Karpas-422 (cell line): Measurements from ENCODE around the gene LACRT. TPM values are rescaled to one million over a fixed set of nuclear protein-coding genes. Genes with fewer than 3 reads are reported as not detected.
"Not testable (repeated sequence)": the region's sequence is repeated elsewhere in the genome, so short reads cannot be mapped to it uniquely, and the experiment has no call there.

Experiments
- DNase-seq: peaks from one replicate; pipeline ENCODE4 v3.0.0-alpha.2; 2015
- H2AFZ ChIP-seq: fragments of 200-600 bp; sonication (generic); 2 replicates; pipeline ENCODE4 v1.6.1; 2014; ENCODE audit warnings: antibody characterized with exemption, low read length, mixed read lengths
- H3K27ac ChIP-seq: fragments of 200-600 bp; sonication (generic); 2 replicates; pipeline ENCODE4 v1.5.1; 2014; ENCODE audit warnings: mild to moderate bottlenecking, low read length, moderate library complexity
- H3K27me3 ChIP-seq: fragments of 200-600 bp; sonication (generic); 2 replicates; pipeline ENCODE4 v1.6.1; 2014; ENCODE audit warnings: low read length, mixed read lengths
- H3K36me3 ChIP-seq: fragments of 200-600 bp; sonication (generic); 2 replicates; pipeline ENCODE4 v1.6.1; 2014; ENCODE audit warnings: low read length, mixed read lengths; ENCODE audit not compliant: insufficient read depth
- H3K4me1 ChIP-seq: fragments of 200-600 bp; sonication (generic); 2 replicates; pipeline ENCODE4 v1.6.1; 2014; ENCODE audit warnings: mild to moderate bottlenecking, low read length, mixed read lengths
- H3K4me2 ChIP-seq: fragments of 200-600 bp; sonication (generic); 2 replicates; pipeline ENCODE4 v1.6.1; 2014; ENCODE audit warnings: low read length, low read depth, mild to moderate bottlenecking; ENCODE audit not compliant: poor library complexity, severe bottlenecking
- H3K4me3 ChIP-seq: fragments of 200-600 bp; sonication (generic); 2 replicates; pipeline ENCODE4 v1.5.1; 2014; ENCODE audit warnings: mild to moderate bottlenecking, antibody characterized with exemption, low read length, mixed read lengths
- H3K79me2 ChIP-seq: fragments of 200-600 bp; sonication (generic); 2 replicates; pipeline ENCODE4 v1.6.1; 2014; ENCODE audit warnings: mild to moderate bottlenecking, low read length, mixed read lengths
- H3K9ac ChIP-seq: fragments of 200-600 bp; sonication (generic); 2 replicates; pipeline ENCODE4 v1.6.0; 2014; ENCODE audit warnings: low read length
- H3K9me2 ChIP-seq: fragments of 200-600 bp; sonication (generic), shearing (Covaris generic); replicated peaks from 2 replicates; pipeline ENCODE4 v1.6.0; 2014; ENCODE audit warnings: mild to moderate bottlenecking, low read length, moderate library complexity; ENCODE audit not compliant: insufficient read depth
- H3K9me3 ChIP-seq: fragments of 300-700, 200-600 bp; sonication (generic); 2 replicates; pipeline ENCODE4 v1.6.1; 2014; ENCODE audit warnings: low read length, mixed read lengths
- H4K20me1 ChIP-seq: fragments of 200-600 bp; sonication (generic); 2 replicates; pipeline ENCODE4 v1.6.1; 2014; ENCODE audit warnings: mild to moderate bottlenecking, antibody characterized with exemption, low read length, low read depth; ENCODE audit not compliant: insufficient read depth
- total RNA-seq: library from RNA; depleted of rRNA; stranded (reverse); fragments of >200 nt; shearing (Covaris generic); gene quantifications from 2 replicates; pipeline ENCODE4 v1.2.3, GENCODE V29; 2014; ENCODE audit warnings: low replicate concordance; rRNA removed

Gene LACRT
- total RNA-seq = not detected in 2 replicates

- no peak within 1 kb of the TSS for H3K4me2 ChIP-seq
- H3K4me3 ChIP-seq = no peak within 1 kb of the TSS
- no peaks in the 10 kb centered on the region for H3K9me2 ChIP-seq
- no peaks in the 10 kb centered on the region for H3K27me3 ChIP-seq
- H3K27ac ChIP-seq = no peak within 1 kb of the TSS
- H2AFZ ChIP-seq = no peak within 1 kb of the TSS
- H4K20me1 ChIP-seq = no peaks in the 10 kb centered on the region
- no peaks in the 10 kb centered on the region for H3K36me3 ChIP-seq
- no peaks in the 10 kb centered on the region for H3K79me2 ChIP-seq
- no peak for DNase-seq
- H3K9ac ChIP-seq = no peak within 1 kb of the TSS
- no peaks in the 10 kb centered on the region for H3K9me3 ChIP-seq
- H3K4me1 ChIP-seq = no peaks in the 10 kb centered on the region
Measured at GRCh38 chr12:54634795-54635194, at the start of gene LACRT. Gene LACRT (minus strand): TSS chr12:54634895. CDS start chr12:54634841, 54 bp downstream.

- Histone ChIP-seq H3K4me2 (no peak overlapping the region), H3K4me3 (no peak overlapping the region), H4K20me1 (no peaks in the 10 kb centered on the region), H3K27me3 (no peaks in the 10 kb centered on the region; the same call in 1 of the 2 replicates), H3K9me2 (no peaks in the 10 kb centered on the region), H3K9me3 (no peaks in the 10 kb centered on the region), H3K27ac (no peak overlapping the region), H3K9ac (no peak overlapping the region), H2AFZ (no peak overlapping the region), H3K4me1 (no peaks in the 10 kb centered on the region), H3K79me2 (no peaks in the 10 kb centered on the region), H3K36me3 (no peaks in the 10 kb centered on the region)
- no peak for DNase-seq
Measured at GRCh38 chr12:54683398-54683797, 48.7 kb upstream of the LACRT start.

- no peaks in the 10 kb centered on the region for H3K79me2 ChIP-seq
Measured at GRCh38 chr12:54682674-54683073, 48.0 kb upstream of the LACRT start.

GRCh38 chr12:54680374-54680773 is 45.7 kb upstream of the LACRT start:
- Histone ChIP-seq H3K79me2 (no peaks in the 10 kb centered on the region), H3K27me3 (no peaks in the 10 kb centered on the region; the same call in 1 of the 2 replicates), H3K9me2 (no peaks in the 10 kb centered on the region), H3K4me3 (no peak overlapping the region), H3K27ac (no peak overlapping the region), H3K36me3 (no peaks in the 10 kb centered on the region), H3K9ac (no peak overlapping the region), H3K4me1 (no peaks in the 10 kb centered on the region), H3K9me3 (no peaks in the 10 kb centered on the region), H3K4me2 (no peak overlapping the region), H4K20me1 (no peaks in the 10 kb centered on the region), H2AFZ (no peak overlapping the region)
- peak; percentile 81 for DNase-seq

More at GRCh38 chr12:54682674-54683073, 48.0 kb upstream of the LACRT start:
- no peak overlapping the region for H3K4me3 ChIP-seq
- H3K4me2 ChIP-seq = no peak overlapping the region
- DNase-seq = no peak
- H3K4me1 ChIP-seq = no peaks in the 10 kb centered on the region
- H3K27ac ChIP-seq = no peak overlapping the region
- H3K9ac ChIP-seq = no peak overlapping the region
- no peaks in the 10 kb centered on the region; the same call in 1 of the 2 replicates for H3K27me3 ChIP-seq
- H2AFZ ChIP-seq = no peak overlapping the region
- no peaks in the 10 kb centered on the region for H4K20me1 ChIP-seq
- no peaks in the 10 kb centered on the region for H3K9me2 ChIP-seq
- H3K36me3 ChIP-seq = no peaks in the 10 kb centered on the region
- no peaks in the 10 kb centered on the region for H3K9me3 ChIP-seq

- no peaks in the 10 kb centered on the region for H3K9me2 ChIP-seq
- no peaks in the 10 kb centered on the region for H4K20me1 ChIP-seq
- no peak overlapping the region for H3K27ac ChIP-seq
- H3K4me2 ChIP-seq = no peak overlapping the region
- no peak overlapping the region for H3K9ac ChIP-seq
- H3K4me1 ChIP-seq = no peaks in the 10 kb centered on the region
- H2AFZ ChIP-seq = no peak overlapping the region
- H3K4me3 ChIP-seq = no peak overlapping the region
- no peaks in the 10 kb centered on the region for H3K36me3 ChIP-seq
- no peaks in the 10 kb centered on the region for H3K9me3 ChIP-seq
- H3K79me2 ChIP-seq = no peaks in the 10 kb centered on the region
- no peaks in the 10 kb centered on the region for H3K27me3 ChIP-seq
- no peak for DNase-seq
Measured at GRCh38 chr12:54678131-54678530, 43.4 kb upstream of the LACRT start.

GRCh38 chr12:54667945-54668344 is 33.2 kb upstream of the LACRT start:
- no peaks in the 10 kb centered on the region for H3K9me3 ChIP-seq
- H3K4me3 ChIP-seq = no peak overlapping the region
- DNase-seq = no peak
- no peaks in the 10 kb centered on the region for H4K20me1 ChIP-seq
- H3K9me2 ChIP-seq = no peaks in the 10 kb centered on the region
- H3K27me3 ChIP-seq = no peaks in the 10 kb centered on the region
- H3K79me2 ChIP-seq = no peaks in the 10 kb centered on the region
- peak overlapping the region; percentile 51; the same call in 1 of the 2 replicates for H2AFZ ChIP-seq
- H3K4me2 ChIP-seq = no peak overlapping the region
- no peak overlapping the region for H3K27ac ChIP-seq
- no peak overlapping the region for H3K9ac ChIP-seq
- no peaks in the 10 kb centered on the region for H3K4me1 ChIP-seq
- no peaks in the 10 kb centered on the region for H3K36me3 ChIP-seq

GRCh38 chr12:54666008-54666407 is 31.3 kb upstream of the LACRT start:
- H3K79me2 ChIP-seq = no peaks in the 10 kb centered on the region
- H3K4me1 ChIP-seq = no peaks in the 10 kb centered on the region
- no peaks in the 10 kb centered on the region for H3K27me3 ChIP-seq
- no peak overlapping the region for H2AFZ ChIP-seq
- H3K9me2 ChIP-seq = no peaks in the 10 kb centered on the region
- no peak overlapping the region for H3K4me3 ChIP-seq
- no peak overlapping the region for H3K4me2 ChIP-seq
- H3K27ac ChIP-seq = no peak overlapping the region
- H3K36me3 ChIP-seq = no peaks in the 10 kb centered on the region
- no peak overlapping the region for H3K9ac ChIP-seq
- DNase-seq = peak; percentile 14
- no peaks in the 10 kb centered on the region for H4K20me1 ChIP-seq
- H3K9me3 ChIP-seq = no peaks in the 10 kb centered on the region

GRCh38 chr12:54665022-54665635 is 30.4 kb upstream of the LACRT start:
- H3K4me1 ChIP-seq, H3K79me2 ChIP-seq, H3K9me3 ChIP-seq: not testable (repeated sequence)

More at GRCh38 chr12:54665022-54665635, 30.4 kb upstream of the LACRT start:
- H3K27me3 ChIP-seq, H3K36me3 ChIP-seq, H3K9me2 ChIP-seq, H2AFZ ChIP-seq, H3K4me3 ChIP-seq, H3K9ac ChIP-seq, H3K4me2 ChIP-seq, H3K27ac ChIP-seq, H4K20me1 ChIP-seq: not testable (repeated sequence)
- DNase-seq = peak; percentile 1
